ENCODE measurements around the gene FAM98C.

Gene FAM98C

DNA sequence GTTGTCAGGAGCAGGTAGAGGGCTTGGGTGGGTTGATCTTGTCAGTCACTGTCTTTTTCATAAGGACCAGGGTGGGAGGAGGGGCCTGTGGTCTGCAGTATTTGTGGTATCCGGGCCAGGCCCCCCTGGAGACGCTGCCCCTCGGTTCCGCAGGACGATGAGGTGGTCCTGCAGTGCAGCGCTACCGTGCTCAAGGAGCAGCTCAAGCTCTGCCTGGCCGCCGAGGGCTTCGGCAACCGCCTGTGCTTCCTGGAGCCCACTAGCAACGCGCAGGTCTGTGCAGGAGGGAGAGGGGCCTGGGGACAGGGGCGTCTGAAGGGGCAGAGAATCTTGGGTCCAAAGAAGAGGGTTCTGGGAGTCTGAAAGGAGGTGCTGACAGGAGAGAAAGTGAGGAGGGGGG is 37.7 kb downstream of the FAM98C start:
- TF ChIP-seq, protein P1, sequence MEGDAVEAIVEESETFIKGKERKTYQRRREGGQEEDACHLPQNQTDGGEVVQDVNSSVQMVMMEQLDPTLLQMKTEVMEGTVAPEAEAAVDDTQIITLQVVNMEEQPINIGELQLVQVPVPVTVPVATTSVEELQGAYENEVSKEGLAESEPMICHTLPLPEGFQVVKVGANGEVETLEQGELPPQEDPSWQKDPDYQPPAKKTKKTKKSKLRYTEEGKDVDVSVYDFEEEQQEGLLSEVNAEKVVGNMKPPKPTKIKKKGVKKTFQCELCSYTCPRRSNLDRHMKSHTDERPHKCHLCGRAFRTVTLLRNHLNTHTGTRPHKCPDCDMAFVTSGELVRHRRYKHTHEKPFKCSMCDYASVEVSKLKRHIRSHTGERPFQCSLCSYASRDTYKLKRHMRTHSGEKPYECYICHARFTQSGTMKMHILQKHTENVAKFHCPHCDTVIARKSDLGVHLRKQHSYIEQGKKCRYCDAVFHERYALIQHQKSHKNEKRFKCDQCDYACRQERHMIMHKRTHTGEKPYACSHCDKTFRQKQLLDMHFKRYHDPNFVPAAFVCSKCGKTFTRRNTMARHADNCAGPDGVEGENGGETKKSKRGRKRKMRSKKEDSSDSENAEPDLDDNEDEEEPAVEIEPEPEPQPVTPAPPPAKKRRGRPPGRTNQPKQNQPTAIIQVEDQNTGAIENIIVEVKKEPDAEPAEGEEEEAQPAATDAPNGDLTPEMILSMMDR (IDR thresholded peaks at IDR 0.05): no peak

DNA sequence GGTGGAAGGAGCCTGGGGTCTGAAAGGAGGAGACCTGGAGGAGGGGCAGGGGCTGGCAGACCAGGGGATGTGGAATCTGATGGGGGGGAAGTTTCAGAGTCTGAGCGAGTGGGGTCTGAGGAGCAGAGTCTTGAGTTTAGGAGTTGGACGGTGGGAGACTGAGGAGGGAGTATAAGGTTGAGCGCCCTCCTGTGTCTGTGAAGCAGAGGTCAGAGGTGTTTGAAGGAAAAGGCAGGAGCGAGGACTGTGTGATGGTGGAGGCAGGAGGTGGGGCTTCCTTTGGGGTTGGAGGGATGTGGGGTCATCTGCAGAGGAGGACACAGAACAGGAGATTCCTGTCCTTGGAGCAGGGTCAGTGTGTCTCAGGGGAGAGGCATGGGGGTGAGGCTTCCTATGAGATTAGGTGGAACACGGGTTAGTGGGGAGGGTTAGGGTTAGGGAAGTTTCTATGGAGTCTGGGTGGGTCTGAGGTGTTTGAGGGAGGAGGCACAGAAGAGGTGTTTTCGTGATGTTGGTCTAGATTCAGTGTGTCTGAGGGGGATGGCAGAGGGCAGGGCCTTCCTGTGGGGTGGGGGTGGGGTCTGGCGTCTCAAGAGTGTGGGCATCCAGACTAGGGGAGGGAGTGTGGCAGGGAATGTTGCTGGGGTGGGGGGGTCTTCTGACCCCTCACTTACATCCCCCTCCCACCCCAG is 38.9 kb downstream of the FAM98C start:
- TF ChIP-seq, protein P1 (IDR thresholded peaks at IDR 0.05): no peak

DNA sequence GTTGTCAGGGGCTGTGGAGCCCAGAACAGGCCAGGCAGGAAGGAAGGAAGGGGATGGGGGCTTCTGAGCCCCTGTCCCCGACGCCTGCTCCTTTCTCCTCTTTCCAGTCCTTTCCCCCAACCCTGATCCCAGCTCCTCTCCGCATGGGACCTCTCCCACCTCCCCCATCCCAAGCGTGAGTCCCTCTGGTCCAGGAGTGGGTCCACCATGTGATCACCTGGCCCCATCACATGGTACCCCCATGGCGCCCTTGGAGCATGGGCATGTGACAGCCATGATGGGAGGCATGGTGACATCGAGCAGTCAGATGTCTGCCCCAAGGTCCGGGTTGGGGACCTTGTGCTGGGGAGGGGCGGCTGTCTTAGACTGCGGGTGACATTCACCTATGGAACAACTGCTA is 39.8 kb downstream of the FAM98C start:
- TF ChIP-seq, protein P1 (IDR thresholded peaks at IDR 0.05): no peak

DNA sequence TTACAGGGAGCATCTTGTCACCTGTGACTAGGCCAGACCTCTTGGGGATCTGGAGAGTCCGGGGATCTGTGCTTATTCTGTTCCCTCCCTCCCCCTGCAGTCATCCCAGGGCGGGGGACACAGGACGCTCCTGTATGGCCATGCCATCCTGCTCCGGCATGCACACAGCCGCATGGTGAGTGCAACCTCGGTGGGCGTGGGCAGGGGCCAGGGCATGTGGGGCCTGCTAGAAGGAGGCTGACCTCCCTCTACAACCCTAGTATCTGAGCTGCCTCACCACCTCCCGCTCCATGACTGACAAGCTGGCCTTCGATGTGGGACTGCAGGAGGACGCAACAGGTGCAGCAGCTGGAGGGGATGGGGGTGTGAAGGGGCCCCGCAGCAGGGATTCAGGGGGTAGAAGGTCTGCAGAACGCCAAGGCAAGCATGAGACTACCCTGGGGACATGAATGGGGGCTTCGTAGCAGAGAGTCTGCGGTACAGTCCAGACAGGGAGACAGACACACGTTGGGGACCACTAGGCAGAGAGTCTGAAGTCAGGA is 40.6 kb downstream of the FAM98C start:
- TF ChIP-seq, protein P1 (IDR thresholded peaks at IDR 0.05): no peak

DNA sequence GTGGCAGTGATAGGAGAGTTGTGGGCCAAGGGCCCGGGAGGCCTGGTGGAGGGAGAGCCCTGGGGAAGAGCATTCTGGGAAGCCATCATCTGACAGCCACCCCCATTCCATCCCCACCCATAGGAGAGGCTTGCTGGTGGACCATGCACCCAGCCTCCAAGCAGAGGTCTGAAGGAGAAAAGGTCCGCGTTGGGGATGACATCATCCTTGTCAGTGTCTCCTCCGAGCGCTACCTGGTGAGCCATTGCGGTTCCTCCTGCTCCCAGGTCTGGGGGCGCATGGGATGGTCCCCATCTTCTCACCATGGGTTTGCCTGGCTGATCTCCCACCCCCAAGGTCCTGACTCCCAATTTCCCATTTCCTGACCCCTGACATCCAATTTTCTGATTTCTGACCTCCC is 41.1 kb downstream of the FAM98C start:
- TF ChIP-seq, protein P1 (IDR thresholded peaks at IDR 0.05): no peak

DNA sequence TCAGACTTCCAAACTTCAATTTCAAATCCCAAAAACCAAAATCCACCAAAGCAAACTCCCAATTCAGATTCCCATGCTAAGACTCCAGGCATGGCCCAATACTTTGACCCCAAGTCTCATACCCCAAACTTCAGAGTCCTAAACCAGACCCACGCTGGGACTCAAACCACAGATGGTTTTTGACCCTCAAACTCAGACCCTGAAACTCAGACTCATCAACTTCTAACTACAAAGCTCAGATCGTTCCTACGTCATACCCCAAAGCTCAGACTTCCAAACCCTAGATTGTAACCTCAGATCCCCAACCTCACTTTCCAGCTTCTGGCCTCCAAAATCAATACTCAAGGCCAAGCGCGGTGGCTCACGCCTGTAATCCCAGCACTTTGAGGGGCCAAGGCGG is 42.5 kb downstream of the FAM98C start:
- TF ChIP-seq, protein P1 (IDR thresholded peaks at IDR 0.05): no peak

DNA sequence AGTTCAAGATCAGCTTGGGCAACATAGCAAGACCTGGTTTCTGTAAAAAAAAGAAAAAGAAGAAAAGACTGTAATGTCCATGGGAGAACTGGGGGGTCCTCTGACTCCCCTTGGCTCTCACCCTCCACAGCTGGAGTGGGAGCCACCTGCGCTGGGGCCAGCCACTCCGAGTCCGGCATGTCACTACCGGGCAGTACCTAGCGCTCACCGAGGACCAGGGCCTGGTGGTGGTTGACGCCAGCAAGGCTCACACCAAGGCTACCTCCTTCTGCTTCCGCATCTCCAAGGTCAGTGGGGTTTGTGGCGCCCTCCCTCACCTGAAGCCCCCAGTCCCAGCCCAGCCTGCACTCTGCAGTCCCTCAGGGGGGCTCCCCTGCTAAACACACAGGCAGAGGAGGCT is 45.3 kb downstream of the FAM98C start:
- TF ChIP-seq, protein P1 (IDR thresholded peaks at IDR 0.05): no peak

All from LNCAP (cell line).